Gastroesophageal sphincter (tissue), 4 donors: ENCODE data around the gene AEBP1. TPM values are rescaled to one million over a fixed set of nuclear protein-coding genes. Genes with fewer than 3 reads are reported as not detected.

ENCODE experiments used
- ATAC-seq: fragments of 150-250 bp; one replicate; pipeline ENCODE4 v1.9.1; 2016; ENCODE audit warnings: mild to moderate bottlenecking, moderate library complexity
- H3K27ac ChIP-seq, 4 donors: fragments of 200-600 bp; sonication (generic) in 3 of 4; 1 replicate in 3 of 4; 2 replicates in 1 of 4; pipeline ENCODE4 v1.5.1; 2016 to 2019
- H3K27me3 ChIP-seq: fragments of 200-600 bp; sonication (generic); one replicate; pipeline ENCODE4 v1.5.1; 2019
- H3K36me3 ChIP-seq, 2 donors: fragments of 200-600 bp; sonication (generic); one replicate each; pipeline ENCODE4 v1.5.1; 2019; ENCODE audit warnings: control low read depth in 1 of 2
- H3K4me1 ChIP-seq, 3 donors: fragments of 200-600 bp; sonication (generic); 1 replicate in 2 of 3; 2 replicates in 1 of 3; pipeline ENCODE4 v1.5.1; 2016 to 2019; ENCODE audit warnings: control low read depth in 2 of 3
- H3K4me3 ChIP-seq, 2 donors: fragments of 200-600 bp; sonication (generic); one replicate each; pipeline ENCODE4 v1.5.1; 2019; ENCODE audit warnings: mild to moderate bottlenecking in 1 of 2, moderate library complexity in 1 of 2
- H3K9me3 ChIP-seq, 3 donors: fragments of 200-600 bp; sonication (generic); one replicate each; pipeline ENCODE4 v1.5.1; 2017 to 2019; ENCODE audit warnings: control low read depth in 2 of 3
- CTCF ChIP-seq, 4 experiments: fragments of 200-600 bp in 2 of 4; fragments of 450-650 bp in 2 of 4; sonication (generic) in 1 of 4; IDR thresholded peaks; one replicate each; pipeline ENCODE4 v1.5.1; 2017 to 2019; ENCODE audit warnings: antibody characterized with exemption in 4 of 4, mild to moderate bottlenecking in 2 of 4, moderate library complexity in 2 of 4
- EP300 ChIP-seq: sonication (generic); formaldehyde crosslinking; IDR thresholded peaks from one replicate; pipeline ENCODE4 v1.6.1; 2017; ENCODE audit warnings: antibody characterized with exemption, mild to moderate bottlenecking
- POLR2A ChIP-seq, 2 donors: fragments of 450-650 bp; IDR thresholded peaks; one replicate each; pipeline ENCODE4 v1.6.1; 2017; ENCODE audit warnings: antibody characterized with exemption in 2 of 2, mild to moderate bottlenecking in 2 of 2, moderate library complexity in 1 of 2
- POLR2AphosphoS5 ChIP-seq: sonication (generic); formaldehyde crosslinking; IDR thresholded peaks from one replicate; pipeline ENCODE4 v1.6.1; 2017; ENCODE audit warnings: antibody characterized with exemption
- WGBS, 2 donors: methylation state at CpG; one replicate each; pipeline ENCODE4 v1.1.5; 2018; ENCODE audit warnings: low coverage in 1 of 2; 5-methylcytosine and 5-hydroxymethylcytosine counted together
- total RNA-seq, 4 donors: library from RNA; depleted of rRNA; stranded (reverse); fragments of >200 nt; gene quantifications; one replicate each; pipeline ENCODE4 v1.1.0, GENCODE V29; 2016

The AEBP1 gene
- total RNA-seq, 4 donors from 2014 or later = 101 to 248 (median 171) TPM

- H3K36me3 ChIP-seq = peaks cover 0 to 11% of the 10 kb centered on the region in 2 donors
- no peaks in the 10 kb centered on the region for H3K27me3 ChIP-seq
- WGBS, 2 donors = 96% methylated on average over 3 of the region's 7 CpGs; no CpG with 5 or more reads in 1 of the 2 donors
- H3K9me3 ChIP-seq = no peaks in the 10 kb centered on the region
- TF ChIP-seq POLR2A (IDR thresholded peaks at IDR 0.05) (no peak), POLR2AphosphoS5 (no peak), CTCF (IDR thresholded peaks at IDR 0.05) (no peak), EP300 (no peak)
- no peak overlapping the region for H3K4me3 ChIP-seq
- H3K4me1 ChIP-seq = peaks cover 0 to 60% (median 21%) of the 10 kb centered on the region in 3 donors
- ATAC-seq = no peak
- H3K27ac ChIP-seq = no peak overlapping the region
These were observed 37.6 kb upstream of the AEBP1 start for GRCh38 chr7:44066494-44067063.

- Histone ChIP-seq H3K27me3 (no peaks in the 10 kb centered on the region), H3K4me1 (peaks cover 0 to 67% (median 28%) of the 10 kb centered on the region in 3 donors), H3K36me3 (peaks cover 0 to 3% of the 10 kb centered on the region in 2 donors), H3K9me3 (no peaks in the 10 kb centered on the region), H3K27ac (no peak overlapping the region), H3K4me3 (no peak overlapping the region)
- no peak for ATAC-seq
- TF ChIP-seq EP300 (no peak), POLR2A (IDR thresholded peaks at IDR 0.05) (no peak)
- 87 to 90% methylated on average over 3 to 11 of the region's 11 CpGs for WGBS, 2 donors
These were observed 36.8 kb upstream of the AEBP1 start for GRCh38 chr7:44067064-44067951.

GRCh38 chr7:44068054-44068453 lies 36.1 kb upstream of the AEBP1 start:
- H3K27ac ChIP-seq = no peak overlapping the region
- no peaks in the 10 kb centered on the region for H3K27me3 ChIP-seq
- no peak for ATAC-seq
- H3K4me3 ChIP-seq = no peak overlapping the region
- WGBS, 2 donors = 36 to 41% methylated on average over 4 to 5 of the region's 7 CpGs
- TF ChIP-seq POLR2AphosphoS5 (peak; percentile 11), EP300 (no peak)
- H3K36me3 ChIP-seq = peaks cover 0 to 7% of the 10 kb centered on the region in 2 donors
- no peaks in the 10 kb centered on the region for H3K9me3 ChIP-seq
- peaks cover 0 to 67% (median 30%) of the 10 kb centered on the region in 3 donors for H3K4me1 ChIP-seq

- ATAC-seq = no peak
- TF ChIP-seq POLR2AphosphoS5 (no peak), CTCF (IDR thresholded peaks at IDR 0.05) (no peak), EP300 (no peak), POLR2A (IDR thresholded peaks at IDR 0.05) (no peak)
- H3K4me3 ChIP-seq = no peak overlapping the region
- H3K27me3 ChIP-seq = no peaks in the 10 kb centered on the region
- H3K4me1 ChIP-seq = peaks cover 0 to 44% (median 19%) of the 10 kb centered on the region in 3 donors
- peaks cover 0 to 45% of the 10 kb centered on the region in 2 donors for H3K36me3 ChIP-seq
- H3K9me3 ChIP-seq = no peaks in the 10 kb centered on the region
- peak overlapping the region in 3 of 4 donors; percentile 69 to 78 (median 72) for H3K27ac ChIP-seq
- 30 to 61% methylated on average over 4 to 8 of the region's 9 CpGs for WGBS, 2 donors
These were observed 32.3 kb upstream of the AEBP1 start for GRCh38 chr7:44071726-44072363.

GRCh38 chr7:44072364-44073231 lies 31.5 kb upstream of the AEBP1 start:
- Histone ChIP-seq H3K4me1 (peaks cover 0 to 41% (median 19%) of the 10 kb centered on the region in 3 donors), H3K27ac (peak overlapping the region in 3 of 4 donors; percentile 69 to 78 (median 72)), H3K9me3 (no peaks in the 10 kb centered on the region), H3K27me3 (no peaks in the 10 kb centered on the region), H3K36me3 (peaks cover 0 to 53% of the 10 kb centered on the region in 2 donors), H3K4me3 (no peak overlapping the region)
- TF ChIP-seq POLR2AphosphoS5 = peak; percentile 18
- TF ChIP-seq CTCF (IDR thresholded peaks at IDR 0.05) = peak in 3 of 4 experiments; percentile 55 to 79 (median 64)
- no peak for TF ChIP-seq POLR2A (IDR thresholded peaks at IDR 0.05)
- TF ChIP-seq EP300 = no peak
- WGBS, 2 donors = 13 to 30% methylated on average over 2 to 7 of the region's 12 CpGs
- peak; percentile 59 for ATAC-seq
